Measurements from ENCODE around the gene GPR25.

Gene GPR25

DNA sequence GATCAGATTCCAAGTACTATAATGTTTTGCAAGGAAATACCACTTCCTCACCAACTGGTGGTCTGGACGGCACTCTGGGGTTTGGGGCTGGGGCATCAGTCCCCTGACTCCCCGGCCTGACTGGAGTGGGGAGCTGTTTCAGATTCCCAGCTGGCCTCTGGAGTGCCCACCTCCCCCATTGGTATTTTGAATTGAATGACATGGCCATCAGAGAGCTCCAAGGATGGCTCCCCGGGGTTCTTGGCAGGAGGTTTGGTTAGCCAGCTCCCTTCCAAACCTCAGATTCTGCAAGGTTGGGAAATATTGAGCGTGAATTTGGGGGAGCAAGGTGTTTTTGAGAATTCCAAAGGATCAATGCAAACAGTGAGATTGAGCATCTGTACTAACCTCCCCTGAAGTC, 19.8 kb downstream of the GPR25 start:
- no peak for ATAC-seq
- no peak for TF ChIP-seq ZNF565 (CRISPR knock-in tag; conservative IDR thresholded peaks at IDR 0.05; ENCODE audit: low read depth)
- TF ChIP-seq GLIS3 (CRISPR knock-in tag; IDR thresholded peaks at IDR 0.05) = no peak
- no peak for TF ChIP-seq OSR1 (CRISPR knock-in tag; IDR thresholded peaks at IDR 0.05)
- TF ChIP-seq TOX (CRISPR knock-in tag; IDR thresholded peaks at IDR 0.05; ENCODE audit: borderline replicate concordance) = no peak
- no peak for TF ChIP-seq TCF4 (CRISPR knock-in tag; IDR thresholded peaks at IDR 0.05; ENCODE audit: borderline replicate concordance)

DNA sequence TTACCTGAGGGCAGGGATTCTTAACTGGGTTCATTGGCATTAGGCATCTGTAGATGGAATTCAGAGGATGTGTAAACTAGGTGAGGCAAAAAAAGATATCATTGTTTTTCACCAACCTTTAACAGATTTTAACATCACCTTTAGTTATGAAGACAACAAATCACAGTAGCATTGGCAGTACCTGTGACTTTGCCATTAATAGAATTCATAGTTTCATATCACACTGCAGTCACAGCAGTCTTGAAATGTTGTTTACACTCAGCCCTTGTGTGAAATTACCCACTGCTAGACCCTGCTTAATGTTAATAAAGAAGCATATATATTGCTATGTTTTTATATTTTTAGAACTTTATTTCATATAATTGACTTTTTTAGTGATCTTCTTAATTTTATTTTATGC, 20.2 kb downstream of the GPR25 start:
- TF ChIP-seq RARB (CRISPR knock-in tag; IDR thresholded peaks at IDR 0.05) = no peak
- TF ChIP-seq ZFP3 (CRISPR knock-in tag; IDR thresholded peaks at IDR 0.05) = no peak
- no peak for TF ChIP-seq ARNTL (CRISPR knock-in tag; IDR thresholded peaks at IDR 0.05; ENCODE audit: borderline replicate concordance, low read depth)
- TF ChIP-seq ZNF70 (CRISPR knock-in tag; IDR thresholded peaks at IDR 0.05) = no peak
- no peak for TF ChIP-seq TCF4 (CRISPR knock-in tag; IDR thresholded peaks at IDR 0.05; ENCODE audit: borderline replicate concordance)
- no peak for TF ChIP-seq PPARA (CRISPR knock-in tag; IDR thresholded peaks at IDR 0.05; ENCODE audit: borderline replicate concordance)
- TF ChIP-seq CSRNP3 (CRISPR knock-in tag; IDR thresholded peaks at IDR 0.05) = no peak
- TF ChIP-seq, protein P1, sequence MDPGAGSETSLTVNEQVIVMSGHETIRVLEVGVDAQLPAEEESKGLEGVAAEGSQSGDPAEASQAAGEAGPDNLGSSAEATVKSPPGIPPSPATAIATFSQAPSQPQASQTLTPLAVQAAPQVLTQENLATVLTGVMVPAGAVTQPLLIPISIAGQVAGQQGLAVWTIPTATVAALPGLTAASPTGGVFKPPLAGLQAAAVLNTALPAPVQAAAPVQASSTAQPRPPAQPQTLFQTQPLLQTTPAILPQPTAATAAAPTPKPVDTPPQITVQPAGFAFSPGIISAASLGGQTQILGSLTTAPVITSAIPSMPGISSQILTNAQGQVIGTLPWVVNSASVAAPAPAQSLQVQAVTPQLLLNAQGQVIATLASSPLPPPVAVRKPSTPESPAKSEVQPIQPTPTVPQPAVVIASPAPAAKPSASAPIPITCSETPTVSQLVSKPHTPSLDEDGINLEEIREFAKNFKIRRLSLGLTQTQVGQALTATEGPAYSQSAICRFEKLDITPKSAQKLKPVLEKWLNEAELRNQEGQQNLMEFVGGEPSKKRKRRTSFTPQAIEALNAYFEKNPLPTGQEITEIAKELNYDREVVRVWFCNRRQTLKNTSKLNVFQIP (CRISPR knock-in tag; IDR thresholded peaks at IDR 0.05; ENCODE audit: borderline replicate concordance, low read depth) = no peak
- no peak for TF ChIP-seq BACH2 (CRISPR knock-in tag; IDR thresholded peaks at IDR 0.05; ENCODE audit: borderline replicate concordance)
- no peak for TF ChIP-seq ESRRG (CRISPR knock-in tag; IDR thresholded peaks at IDR 0.05)
- ATAC-seq = no peak

- ATAC-seq = no peak
- no peak for TF ChIP-seq CREB5 (CRISPR knock-in tag; IDR thresholded peaks at IDR 0.05; ENCODE audit: low read depth)
- no peak for TF ChIP-seq RARB (CRISPR knock-in tag; IDR thresholded peaks at IDR 0.05)
- TF ChIP-seq TSHZ2 (CRISPR knock-in tag; IDR thresholded peaks at IDR 0.05) = no peak
- no peak for TF ChIP-seq ZNF8 (CRISPR knock-in tag; IDR thresholded peaks at IDR 0.05)
- TF ChIP-seq ZNF565 (CRISPR knock-in tag; conservative IDR thresholded peaks at IDR 0.05; ENCODE audit: low read depth) = no peak
- TF ChIP-seq SNAI2 (CRISPR knock-in tag; IDR thresholded peaks at IDR 0.05) = no peak
- TF ChIP-seq TOX (CRISPR knock-in tag; IDR thresholded peaks at IDR 0.05; ENCODE audit: borderline replicate concordance) = no peak
- no peak for TF ChIP-seq TCF4 (CRISPR knock-in tag; IDR thresholded peaks at IDR 0.05; ENCODE audit: borderline replicate concordance)
Observed at GRCh38 chr1:200893411-200893901, 20.7 kb downstream of the GPR25 start.

DNA sequence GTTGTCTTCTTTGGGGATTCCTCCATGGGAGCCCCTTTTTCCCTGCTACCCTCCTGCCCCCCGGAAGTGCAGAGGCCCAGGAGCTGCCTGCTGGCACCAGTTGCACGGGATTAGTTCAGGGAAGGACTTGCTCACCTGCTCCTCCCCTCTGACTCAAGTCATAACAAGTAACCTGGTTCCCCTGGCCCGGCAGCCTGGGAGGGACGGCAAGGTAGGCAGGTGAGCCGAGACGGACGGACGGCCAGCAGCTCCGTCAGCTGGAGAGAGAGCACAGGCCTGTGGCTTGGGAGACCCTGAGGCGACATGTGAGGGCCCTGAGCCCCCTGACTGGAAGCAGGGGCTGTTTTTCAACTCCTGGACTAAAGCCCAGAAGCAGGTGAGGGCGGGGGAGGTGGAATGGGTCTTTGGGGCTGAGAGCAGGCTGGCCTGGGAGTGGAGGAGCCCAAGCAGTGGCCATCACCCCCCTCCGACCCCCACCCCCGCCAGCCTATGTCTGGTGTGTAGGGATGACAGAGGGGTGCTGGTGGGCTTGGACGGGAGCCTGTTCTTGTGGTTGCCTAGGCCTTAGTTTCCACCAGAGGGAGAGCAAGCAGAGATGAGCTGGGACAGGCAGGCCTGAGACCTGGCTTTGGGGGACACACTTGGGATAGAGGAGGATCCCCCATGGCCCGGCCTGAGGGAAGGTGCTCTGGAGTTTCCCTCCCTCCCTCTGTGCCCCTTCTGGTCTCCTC, 22.1 kb downstream of the GPR25 start, which contains the start of gene INAVA:
Gene INAVA, plus strand, starts transcription at position 189 of the 731 bp plus-strand sequence. CDS start 3,501 bp downstream, outside the sequence.
- ATAC-seq = no peak
- TF ChIP-seq SNAI2 (CRISPR knock-in tag; IDR thresholded peaks at IDR 0.05) = no peak
- no peak for TF ChIP-seq PPARA (CRISPR knock-in tag; IDR thresholded peaks at IDR 0.05; ENCODE audit: borderline replicate concordance)
- TF ChIP-seq, protein P1 (CRISPR knock-in tag; IDR thresholded peaks at IDR 0.05; ENCODE audit: borderline replicate concordance, low read depth) = no peak
- TF ChIP-seq TOX (CRISPR knock-in tag; IDR thresholded peaks at IDR 0.05; ENCODE audit: borderline replicate concordance) = no peak
- TF ChIP-seq ZC3H10 (CRISPR knock-in tag; IDR thresholded peaks at IDR 0.05) = no peak
- no peak for TF ChIP-seq ESRRG (CRISPR knock-in tag; IDR thresholded peaks at IDR 0.05)
- no peak for TF ChIP-seq TCF4 (CRISPR knock-in tag; IDR thresholded peaks at IDR 0.05; ENCODE audit: borderline replicate concordance)
- no peak for TF ChIP-seq OSR1 (CRISPR knock-in tag; IDR thresholded peaks at IDR 0.05)
- no peak for TF ChIP-seq TSHZ2 (CRISPR knock-in tag; IDR thresholded peaks at IDR 0.05)
- no peak for TF ChIP-seq ZNF70 (CRISPR knock-in tag; IDR thresholded peaks at IDR 0.05)
- TF ChIP-seq BACH2 (CRISPR knock-in tag; IDR thresholded peaks at IDR 0.05; ENCODE audit: borderline replicate concordance) = no peak
- TF ChIP-seq CREB5 (CRISPR knock-in tag; IDR thresholded peaks at IDR 0.05; ENCODE audit: low read depth) = no peak
- TF ChIP-seq ISL1 (CRISPR knock-in tag; IDR thresholded peaks at IDR 0.05) = no peak
